Left lung (tissue), 10 donors: Measurements from ENCODE around the gene LIM2. TPM values are rescaled to one million over a fixed set of nuclear protein-coding genes. Genes with fewer than 3 reads are reported as not detected.

Experiments
- ATAC-seq: fragments of 200-7000 bp; cut with Tn5 transposase; one replicate; pipeline ENCODE4 v1.9.1; 2020; ENCODE audit warnings: moderate library complexity
- DNase-seq, 4 donors: peaks; one replicate each; pipeline ENCODE4 v3.0.0-alpha.2; 2013 to 2020
- H3K27ac ChIP-seq, 2 donors: fragments of 200-600 bp; sonication (generic) in 1 of 2; one replicate each; pipeline versions ENCODE4 v1.5.0 to v1.8.0; 2020 to 2021
- H3K27me3 ChIP-seq, 2 donors: fragments of 200-600 bp; sonication (generic) in 1 of 2; one replicate each; pipeline versions ENCODE4 v1.5.0 to v1.8.0; 2020 to 2021
- H3K36me3 ChIP-seq, 2 donors: fragments of 200-600 bp; sonication (generic) in 1 of 2; one replicate each; pipeline versions ENCODE4 v1.5.0 to v1.8.0; 2020 to 2021
- H3K4me1 ChIP-seq, 2 donors: fragments of 200-600 bp; one replicate each; pipeline ENCODE4 v1.8.0; 2021
- H3K4me3 ChIP-seq, 2 donors: fragments of 200-600 bp; sonication (generic) in 1 of 2; one replicate each; pipeline versions ENCODE4 v1.5.0 to v1.8.0; 2020 to 2021; ENCODE audit warnings: mild to moderate bottlenecking in 1 of 2
- H3K9me3 ChIP-seq, 2 donors: fragments of 200-600 bp; sonication (generic) in 1 of 2; one replicate each; pipeline versions ENCODE4 v1.5.0 to v1.8.0; 2020 to 2021
- CTCF ChIP-seq, 2 donors: fragments of 200-600 bp; sonication (generic) in 1 of 2; IDR thresholded peaks; one replicate each; pipeline versions ENCODE4 v1.5.0 to v1.8.0; 2021; ENCODE audit warnings: antibody characterized with exemption in 2 of 2
- intact Hi-C, 2 donors: fragments of 100-400 bp; cut with DNase I; formaldehyde crosslinking; loops; one replicate each; pipeline versions ENCODE4 v1.11.2 to v1.14.2; 2022
- polyA plus RNA-seq, 6 donors: library from polyadenylated mRNA; unstranded; fragments of 120-200 nt; gene quantifications; one replicate each; pipeline ENCODE4 v1.2.1, GENCODE V29; 2013; ENCODE audit not compliant: insufficient read length in 6 of 6
- total RNA-seq, 2 donors: library from RNA; stranded (reverse); fragmentation: NEBNext Ultra II Directional; extraction: Animal tissue kit (Norgen Biotek cat#: 25700); gene quantifications; one replicate each; pipeline ENCODE4 v1.2.1, GENCODE V29; 2021
- donor health status: DM: no; HTN: yes; CAD: no.
- donor health status: DM: no; HTN: no; CAD: no.

LIM2 gene
- total and polyA plus RNA-seq, 8 donors, result not detected

GRCh38 chr19:51368366-51369282 is 19.1 kb downstream of the LIM2 start, which contains the start of gene CLDND2:
Gene CLDND2 (minus strand): TSS chr19:51369003. CDS start chr19:51368577, 426 bp downstream.
- Histone ChIP-seq H3K36me3 (no peaks in the 10 kb centered on the region), H3K27ac (peak within 1 kb of the TSS; percentile 72 to 95), H3K27me3 (no peaks in the 10 kb centered on the region), H3K4me1 (peaks cover 0 to 63% of the 10 kb centered on the region in 2 donors), H3K9me3 (no peaks in the 10 kb centered on the region), H3K4me3 (peak within 1 kb of the TSS; percentile 52 to 65)
- ATAC-seq (no peak), DNase-seq (no peak)
- intact Hi-C loops, result no loop called here
- no peak for TF ChIP-seq CTCF (IDR thresholded peaks at IDR 0.05)

- Histone ChIP-seq H3K9me3 (no peaks in the 10 kb centered on the region), H3K36me3 (no peaks in the 10 kb centered on the region), H3K4me3 (peak overlapping the region; percentile 52 to 65), H3K27ac (peak overlapping the region; percentile 95), H3K4me1 (peaks cover 0 to 65% of the 10 kb centered on the region in 2 donors), H3K27me3 (no peaks in the 10 kb centered on the region)
- DNase-seq, result peak; percentile 98 to 100 (median 100)
- intact Hi-C loops, result no loop called here
- TF ChIP-seq CTCF (IDR thresholded peaks at IDR 0.05), result no peak
- peak; percentile 89 for ATAC-seq
These were observed 20.0 kb downstream of the LIM2 start for GRCh38 chr19:51367565-51368365.

GRCh38 chr19:51367255-51367564 is 20.6 kb downstream of the LIM2 start:
- H3K4me1 ChIP-seq, result peaks cover 0 to 65% of the 10 kb centered on the region in 2 donors
- DNase-seq (peak in 1 of 4 donors; percentile 90), ATAC-seq (peak; percentile 0)
- H3K36me3 ChIP-seq, result no peaks in the 10 kb centered on the region
- H3K4me3 ChIP-seq, result peak overlapping the region; percentile 52 to 65
- H3K27ac ChIP-seq, result peak overlapping the region; percentile 95
- intact Hi-C loops, result no loop called here
- H3K9me3 ChIP-seq, result no peaks in the 10 kb centered on the region
- H3K27me3 ChIP-seq, result no peaks in the 10 kb centered on the region
- TF ChIP-seq CTCF (IDR thresholded peaks at IDR 0.05), result no peak

GRCh38 chr19:51366389-51367254 is 21.2 kb downstream of the LIM2 start:
- H3K4me1 ChIP-seq, result peaks cover 0 to 60% of the 10 kb centered on the region in 2 donors
- TF ChIP-seq CTCF (IDR thresholded peaks at IDR 0.05), result no peak
- peak; percentile 78 for ATAC-seq
- peak overlapping the region; percentile 52 to 65 for H3K4me3 ChIP-seq
- H3K27ac ChIP-seq, result peak overlapping the region; percentile 95
- peak; percentile 96 to 99 (median 98) for DNase-seq
- intact Hi-C loops, result no loop called here
- H3K9me3 ChIP-seq, result no peaks in the 10 kb centered on the region
- H3K27me3 ChIP-seq, result no peaks in the 10 kb centered on the region
- H3K36me3 ChIP-seq, result no peaks in the 10 kb centered on the region
